WERI-Rb-1 (cell line): ENCODE measurements around the gene RDH14.

Source experiments
- DNase-seq: peaks from one replicate; pipeline ENCODE4 v3.0.0-alpha.2; 2020
- H3K27ac ChIP-seq: fragments of 250-450 bp; sonication (Bioruptor Pico); 2 replicates; pipeline ENCODE4 v1.5.1; 2020; ENCODE audit warnings: mild to moderate bottlenecking, moderate library complexity
- H3K27me3 ChIP-seq: fragments of 250-450 bp; sonication (Bioruptor Pico); 2 replicates; pipeline ENCODE4 v1.5.1; 2021; ENCODE audit warnings: mild to moderate bottlenecking, low read depth, moderate library complexity; ENCODE audit not compliant: insufficient read depth, severe bottlenecking
- H3K36me3 ChIP-seq: fragments of 250-450 bp; sonication (Bioruptor Pico); 2 replicates; pipeline ENCODE4 v1.5.1; 2020; ENCODE audit warnings: mild to moderate bottlenecking, moderate library complexity
- H3K4me3 ChIP-seq: 2 replicates; pipeline ENCODE4 v1.5.1; 2011; ENCODE audit warnings: low read depth, mild to moderate bottlenecking, control low read depth, low read length
- H3K9me3 ChIP-seq: fragments of 250-450 bp; sonication (Bioruptor Pico); 2 replicates; pipeline ENCODE4 v1.5.1; 2021; ENCODE audit warnings: mild to moderate bottlenecking, moderate library complexity; ENCODE audit not compliant: severe bottlenecking
- TF ChIP-seq, protein P1 (sequence below): IDR thresholded peaks from 2 replicates; pipeline ENCODE4 v1.5.1; 2011; ENCODE audit warnings: low read depth, mild to moderate bottlenecking, control low read depth, inconsistent platforms, low read length

Gene RDH14

DNA sequence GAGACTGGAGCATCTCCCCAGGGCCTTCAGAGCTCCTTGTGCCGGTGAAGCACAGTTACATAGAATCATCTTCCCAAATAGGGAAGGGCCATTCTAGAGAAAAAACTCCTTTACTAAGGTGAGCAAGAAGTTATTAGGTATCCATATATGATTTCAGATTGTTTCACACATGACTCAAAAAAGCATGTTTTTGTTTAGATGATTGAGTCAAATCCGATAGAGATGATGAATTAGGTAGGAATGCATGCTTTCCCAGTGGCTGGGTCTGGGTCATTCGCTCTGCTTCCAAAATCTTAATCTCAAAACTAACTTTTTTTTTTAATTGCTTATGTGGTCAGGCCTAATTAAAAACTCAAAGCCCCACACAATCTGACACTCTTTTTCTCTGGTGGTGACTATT is 25.1 kb upstream of the RDH14 start:
- TF ChIP-seq, protein P1, sequence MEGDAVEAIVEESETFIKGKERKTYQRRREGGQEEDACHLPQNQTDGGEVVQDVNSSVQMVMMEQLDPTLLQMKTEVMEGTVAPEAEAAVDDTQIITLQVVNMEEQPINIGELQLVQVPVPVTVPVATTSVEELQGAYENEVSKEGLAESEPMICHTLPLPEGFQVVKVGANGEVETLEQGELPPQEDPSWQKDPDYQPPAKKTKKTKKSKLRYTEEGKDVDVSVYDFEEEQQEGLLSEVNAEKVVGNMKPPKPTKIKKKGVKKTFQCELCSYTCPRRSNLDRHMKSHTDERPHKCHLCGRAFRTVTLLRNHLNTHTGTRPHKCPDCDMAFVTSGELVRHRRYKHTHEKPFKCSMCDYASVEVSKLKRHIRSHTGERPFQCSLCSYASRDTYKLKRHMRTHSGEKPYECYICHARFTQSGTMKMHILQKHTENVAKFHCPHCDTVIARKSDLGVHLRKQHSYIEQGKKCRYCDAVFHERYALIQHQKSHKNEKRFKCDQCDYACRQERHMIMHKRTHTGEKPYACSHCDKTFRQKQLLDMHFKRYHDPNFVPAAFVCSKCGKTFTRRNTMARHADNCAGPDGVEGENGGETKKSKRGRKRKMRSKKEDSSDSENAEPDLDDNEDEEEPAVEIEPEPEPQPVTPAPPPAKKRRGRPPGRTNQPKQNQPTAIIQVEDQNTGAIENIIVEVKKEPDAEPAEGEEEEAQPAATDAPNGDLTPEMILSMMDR: no peak
- H3K27me3 ChIP-seq: peaks cover 13% of the 10 kb centered on the region
- H3K4me3 ChIP-seq: no peak overlapping the region
- no peaks in the 10 kb centered on the region for H3K36me3 ChIP-seq
- no peak for DNase-seq
- H3K9me3 ChIP-seq: peaks cover 6% of the 10 kb centered on the region
- H3K27ac ChIP-seq: no peak overlapping the region

DNA sequence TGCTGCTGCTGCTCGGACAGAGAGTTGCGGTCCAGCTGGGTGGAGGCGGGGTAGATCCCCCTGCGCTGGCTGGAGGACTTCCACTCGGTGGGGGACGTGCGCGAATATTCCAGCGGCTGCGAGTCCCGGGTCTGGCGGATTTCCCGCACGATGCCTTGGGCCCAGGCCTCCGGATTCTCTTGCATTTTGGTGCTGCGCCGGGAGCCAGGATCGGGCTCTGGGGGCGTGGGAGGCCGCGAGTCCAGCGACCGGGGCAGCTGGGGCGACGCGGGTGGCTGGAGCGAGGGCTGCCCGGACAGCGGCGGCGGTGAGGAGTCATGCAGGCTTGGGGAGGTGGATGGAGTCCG is 24.1 kb upstream of the RDH14 start:
- DNase-seq: no peak
- H3K36me3 ChIP-seq: no peaks in the 10 kb centered on the region

DNA sequence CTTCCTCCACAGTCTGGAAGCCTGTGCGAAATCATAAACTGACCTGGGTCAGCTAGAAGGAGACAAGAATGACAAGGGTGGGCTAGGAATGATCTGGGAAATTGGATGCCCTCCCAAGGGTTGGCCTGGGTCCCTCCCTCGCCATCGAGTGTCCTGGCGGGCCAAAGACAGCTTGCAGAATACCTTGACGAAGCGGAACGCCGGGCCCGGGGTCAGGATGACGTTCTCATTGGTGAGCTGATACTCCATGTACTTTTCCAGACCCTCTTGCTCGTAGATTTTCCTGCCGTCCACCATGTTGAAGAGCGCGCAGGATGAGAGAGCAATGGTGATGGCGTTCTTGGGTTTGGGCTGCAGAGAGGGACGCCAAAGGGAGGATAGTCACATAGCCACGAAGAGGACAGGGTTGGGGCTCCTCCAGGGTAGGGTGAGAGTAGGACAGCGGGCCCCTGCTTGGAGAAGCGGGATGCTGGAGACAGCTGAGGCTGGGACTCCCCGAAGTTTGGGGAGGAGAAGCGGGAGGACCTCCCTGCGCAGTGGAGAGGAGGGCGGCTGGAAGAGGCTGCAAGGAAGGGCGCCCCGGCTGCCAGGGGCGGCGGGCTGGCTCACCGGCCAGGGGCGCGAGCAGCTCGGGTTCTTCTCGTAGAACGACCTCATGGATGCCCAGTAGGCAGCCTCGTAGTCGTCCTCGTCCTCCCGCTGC is 23.6 kb upstream of the RDH14 start:
- no peak for DNase-seq
- H3K4me3 ChIP-seq: no peak overlapping the region
- peaks cover 13% of the 10 kb centered on the region for H3K27me3 ChIP-seq
- no peak overlapping the region for H3K27ac ChIP-seq
- TF ChIP-seq, protein P1: no peak
- peaks cover 6% of the 10 kb centered on the region for H3K9me3 ChIP-seq
- no peaks in the 10 kb centered on the region for H3K36me3 ChIP-seq

More for the DNA sequence above, 24.1 kb upstream of the RDH14 start:
- no peak overlapping the region for H3K4me3 ChIP-seq
- H3K9me3 ChIP-seq: peaks cover 6% of the 10 kb centered on the region
- TF ChIP-seq, protein P1: no peak
- H3K27me3 ChIP-seq: peaks cover 13% of the 10 kb centered on the region
- H3K27ac ChIP-seq: no peak overlapping the region

DNA sequence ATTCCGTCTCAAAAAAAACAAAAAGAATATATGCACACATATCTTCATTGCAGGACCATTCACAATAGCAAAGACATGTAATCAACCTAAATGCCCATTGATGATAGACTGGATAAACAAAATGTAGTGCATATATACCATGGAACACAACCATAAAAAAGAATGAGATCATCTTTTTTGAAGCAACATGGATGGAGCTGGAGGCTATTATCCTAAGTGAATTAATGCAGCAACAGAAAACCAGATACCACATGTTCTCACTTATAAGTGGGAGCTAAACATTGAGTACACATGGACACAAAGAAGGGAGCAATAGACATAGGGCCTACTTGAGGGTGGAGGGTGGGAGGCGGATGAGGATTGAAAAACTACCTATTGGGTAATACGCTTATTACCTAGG is 20.2 kb upstream of the RDH14 start:
- Histone ChIP-seq H3K4me3 (no peak overlapping the region), H3K27ac (no peak overlapping the region), H3K9me3 (peaks cover 2% of the 10 kb centered on the region), H3K27me3 (peaks cover 10% of the 10 kb centered on the region), H3K36me3 (no peaks in the 10 kb centered on the region)
- TF ChIP-seq, protein P1: no peak
- no peak for DNase-seq

DNA sequence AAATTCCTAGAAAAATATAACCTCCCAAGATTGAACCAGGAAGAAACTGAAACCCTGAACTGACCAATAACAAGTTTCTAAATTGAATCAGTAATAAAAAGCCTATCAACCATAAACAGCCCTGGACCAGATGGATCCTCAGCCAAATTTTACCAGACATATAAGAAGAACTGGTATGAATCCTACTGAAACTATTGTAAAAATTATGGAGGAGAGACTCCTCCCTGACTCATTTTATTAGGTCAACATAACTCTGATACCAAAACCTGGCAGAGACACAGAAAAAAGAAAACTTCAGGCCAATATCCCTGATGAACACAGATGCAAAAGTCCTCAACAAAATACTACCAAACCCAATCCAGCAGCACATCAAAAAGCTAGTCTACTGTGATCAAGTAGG is 17.6 kb upstream of the RDH14 start:
- Histone ChIP-seq H3K9me3 (no peaks in the 10 kb centered on the region), H3K4me3 (no peak overlapping the region), H3K27me3 (peaks cover 8% of the 10 kb centered on the region), H3K36me3 (no peaks in the 10 kb centered on the region), H3K27ac (no peak overlapping the region)
- DNase-seq: no peak
- TF ChIP-seq, protein P1: no peak

DNA sequence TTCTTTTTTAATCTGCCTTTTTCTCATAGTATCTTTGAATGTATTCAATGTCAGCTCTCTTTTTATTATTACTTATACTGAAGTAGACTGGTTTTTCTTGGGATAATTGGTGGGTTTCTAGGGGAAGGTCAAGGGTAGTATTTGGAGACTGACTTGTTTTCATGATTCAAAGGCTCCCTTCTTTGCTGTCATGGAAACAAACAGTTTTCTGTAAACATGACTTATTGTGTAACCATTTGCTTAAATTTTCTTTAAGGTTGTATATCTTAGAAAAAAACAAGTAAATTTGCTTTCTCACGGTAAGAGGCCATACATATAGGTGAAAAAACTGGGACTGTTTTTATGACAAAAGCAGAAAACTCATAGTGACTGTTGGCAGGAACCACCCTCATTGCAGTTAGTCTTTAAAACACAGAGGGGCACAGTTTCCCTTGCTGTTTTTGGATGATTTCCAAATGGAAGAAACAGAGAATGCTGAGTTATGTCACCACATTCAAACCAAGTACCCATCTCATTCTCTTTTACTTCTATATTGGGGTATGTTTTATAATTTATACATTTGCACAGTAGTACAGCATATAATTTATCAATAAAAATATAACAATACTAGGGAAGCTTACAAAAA is 5.8 kb upstream of the RDH14 start:
- no peak overlapping the region for H3K27ac ChIP-seq
- TF ChIP-seq, protein P1: no peak
- no peaks in the 10 kb centered on the region for H3K27me3 ChIP-seq
- H3K9me3 ChIP-seq: no peaks in the 10 kb centered on the region
- DNase-seq: no peak
- H3K4me3 ChIP-seq: no peak overlapping the region
- no peaks in the 10 kb centered on the region for H3K36me3 ChIP-seq
